Measurements from ENCODE around the gene PDIK1L.

The PDIK1L gene

GRCh38 chr1:26124418-26125331, 13.1 kb downstream of the PDIK1L start:
- no peak for DNase-seq

- DNase-seq = no peak
Measured at GRCh38 chr1:26125382-26125781, 13.8 kb downstream of the PDIK1L start.

- DNase-seq = no peak
Measured at GRCh38 chr1:26125946-26126320, 14.3 kb downstream of the PDIK1L start.

- DNase-seq = peak; percentile 83
Measured at GRCh38 chr1:26126321-26127084, 14.9 kb downstream of the PDIK1L start.

GRCh38 chr1:26127235-26128163, 15.9 kb downstream of the PDIK1L start:
- DNase-seq = no peak

GRCh38 chr1:26129778-26130177, 18.2 kb downstream of the PDIK1L start:
- no peak for DNase-seq

GRCh38 chr1:26130695-26131094, 19.1 kb downstream of the PDIK1L start:
- no peak for DNase-seq

- DNase-seq = no peak
Measured at GRCh38 chr1:26132128-26132833, 20.7 kb downstream of the PDIK1L start.

- no peak for DNase-seq
Measured at GRCh38 chr1:26132834-26133167, 21.2 kb downstream of the PDIK1L start.

- DNase-seq = no peak
Measured at GRCh38 chr1:26134466-26134865, 22.8 kb downstream of the PDIK1L start.

GRCh38 chr1:26138974-26139558, 27.4 kb downstream of the PDIK1L start:
- DNase-seq = no peak

- no peak for DNase-seq
Measured at GRCh38 chr1:26142159-26142558, 30.5 kb downstream of the PDIK1L start.

- no peak for DNase-seq
Measured at GRCh38 chr1:26145041-26145959, 33.7 kb downstream of the PDIK1L start.

- no peak for DNase-seq
Measured at GRCh38 chr1:26145960-26146294, 34.3 kb downstream of the PDIK1L start.

GRCh38 chr1:26148887-26149286, 37.3 kb downstream of the PDIK1L start:
- DNase-seq = no peak

- DNase-seq = no peak
Measured at GRCh38 chr1:26153966-26154532, 42.4 kb downstream of the PDIK1L start.

GRCh38 chr1:26154750-26155149, 43.1 kb downstream of the PDIK1L start:
- DNase-seq = no peak

GRCh38 chr1:26155370-26156284, 44.0 kb downstream of the PDIK1L start:
- DNase-seq = no peak

- no peak for DNase-seq
Measured at GRCh38 chr1:26156285-26157038, 44.8 kb downstream of the PDIK1L start.

Data from SIG-M5 (cell line).